Peyer's patch (tissue), 4 donors: ENCODE measurements around the gene PITX1.

ENCODE experiments used
- POLR2A ChIP-seq, 2 donors: fragments of 450-650 bp; IDR thresholded peaks; one replicate each; pipeline ENCODE4 v1.5.1; 2017; ENCODE audit warnings: antibody characterized with exemption in 2 of 2, mild to moderate bottlenecking in 2 of 2, moderate library complexity in 2 of 2
- TF ChIP-seq, protein P1 (sequence below), 6 experiments: fragments of 450-650 bp in 4 of 6; fragments of 200-600 bp in 2 of 6; sonication (generic) in 1 of 6; IDR thresholded peaks; one replicate each; pipeline ENCODE4 v1.5.1; 2017 to 2019; ENCODE audit warnings: antibody characterized with exemption in 6 of 6, mild to moderate bottlenecking in 3 of 6, moderate library complexity in 1 of 6

DNA sequence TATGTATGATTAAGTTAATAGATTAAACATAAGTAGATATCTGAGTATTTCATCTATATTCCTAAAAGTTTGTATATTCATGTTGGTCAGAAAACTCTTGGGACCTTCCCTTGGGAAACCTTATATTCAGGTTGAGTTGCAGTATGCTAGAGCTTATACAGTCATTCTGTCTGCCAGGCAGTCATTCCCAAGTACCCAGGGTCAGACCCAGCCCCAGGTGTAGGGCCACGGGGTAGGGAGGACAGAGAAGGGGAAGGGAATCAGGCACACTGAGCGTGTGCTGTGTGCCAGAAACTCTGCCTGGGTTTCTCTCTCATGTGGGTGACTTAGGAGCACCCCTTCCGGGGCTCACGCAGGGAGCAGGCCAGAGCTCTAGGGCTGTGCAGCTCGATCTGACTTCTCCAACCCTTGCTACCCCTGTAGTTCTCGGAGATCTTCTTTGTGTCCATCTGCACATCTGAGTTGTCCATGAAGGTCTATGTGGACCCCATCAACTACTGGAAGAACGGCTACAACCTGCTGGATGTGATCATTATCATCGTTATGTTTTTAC, 38.1 kb downstream of the PITX1 start:
- TF ChIP-seq, protein P1, sequence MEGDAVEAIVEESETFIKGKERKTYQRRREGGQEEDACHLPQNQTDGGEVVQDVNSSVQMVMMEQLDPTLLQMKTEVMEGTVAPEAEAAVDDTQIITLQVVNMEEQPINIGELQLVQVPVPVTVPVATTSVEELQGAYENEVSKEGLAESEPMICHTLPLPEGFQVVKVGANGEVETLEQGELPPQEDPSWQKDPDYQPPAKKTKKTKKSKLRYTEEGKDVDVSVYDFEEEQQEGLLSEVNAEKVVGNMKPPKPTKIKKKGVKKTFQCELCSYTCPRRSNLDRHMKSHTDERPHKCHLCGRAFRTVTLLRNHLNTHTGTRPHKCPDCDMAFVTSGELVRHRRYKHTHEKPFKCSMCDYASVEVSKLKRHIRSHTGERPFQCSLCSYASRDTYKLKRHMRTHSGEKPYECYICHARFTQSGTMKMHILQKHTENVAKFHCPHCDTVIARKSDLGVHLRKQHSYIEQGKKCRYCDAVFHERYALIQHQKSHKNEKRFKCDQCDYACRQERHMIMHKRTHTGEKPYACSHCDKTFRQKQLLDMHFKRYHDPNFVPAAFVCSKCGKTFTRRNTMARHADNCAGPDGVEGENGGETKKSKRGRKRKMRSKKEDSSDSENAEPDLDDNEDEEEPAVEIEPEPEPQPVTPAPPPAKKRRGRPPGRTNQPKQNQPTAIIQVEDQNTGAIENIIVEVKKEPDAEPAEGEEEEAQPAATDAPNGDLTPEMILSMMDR (IDR thresholded peaks at IDR 0.05), result no peak
- no peak for TF ChIP-seq POLR2A (IDR thresholded peaks at IDR 0.05)
